ENCODE results near the gene MOSPD3. TPM values are rescaled to one million over a fixed set of nuclear protein-coding genes. Genes with fewer than 3 reads are reported as not detected.
A peak's percentile ranks its signal among the peaks of the same experiment; 100 is the strongest.

MOSPD3 gene
- total and polyA plus RNA-seq, 2 donors (not counting 3 experiments of a cell fraction or from before 2014, with no cell fraction given), result 24.4 to 40.7 TPM

DNA sequence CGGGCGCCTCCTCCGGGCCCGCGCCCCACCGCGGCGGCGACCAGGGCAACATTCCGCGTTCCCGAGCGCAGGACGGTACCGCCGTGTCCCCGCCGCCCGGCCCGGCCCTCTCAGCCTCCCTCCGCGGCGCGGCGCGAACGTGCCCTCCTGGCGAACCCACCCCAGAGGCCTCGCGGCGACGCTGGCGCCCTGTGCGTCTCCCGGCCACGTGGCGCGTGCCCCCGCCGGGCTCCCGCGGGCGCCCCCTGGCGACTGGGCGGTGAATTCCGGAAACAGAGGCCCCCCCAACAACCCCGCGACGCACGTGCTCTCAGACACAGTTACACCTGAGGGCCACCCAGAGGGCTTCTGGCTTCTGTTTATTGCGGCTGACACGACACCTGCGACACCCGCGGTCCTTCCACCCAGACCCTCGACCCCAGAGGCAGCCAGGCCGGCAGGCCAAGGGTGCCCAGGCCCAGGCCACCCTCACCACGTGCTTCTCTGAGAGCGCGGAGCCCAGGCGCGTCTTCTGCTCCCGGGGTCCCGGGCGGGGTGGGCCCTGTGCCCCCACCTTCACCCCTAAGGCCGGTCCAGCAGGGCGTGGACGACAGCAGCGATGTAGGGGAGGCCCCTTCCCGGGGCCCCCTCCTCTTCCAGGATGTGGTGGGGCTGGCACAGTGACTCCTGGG lies 38.5 kb upstream of the MOSPD3 start, which contains the start of gene SAP25:
TSS of gene SAP25 (minus strand) at position 210 of the 671 bp plus-strand sequence. CDS start at position 52, 158 bp downstream.
- BruUV-seq (replicated peaks), result no TSS peak
- TF ChIP-seq POLR2AphosphoS5 (IDR thresholded peaks at IDR 0.05; ENCODE audit: insufficient read depth, low read depth, low read length) (no peak), MYC (IDR thresholded peaks at IDR 0.05; ENCODE audit: low read depth, low read length) (no peak)
- TF ChIP-seq, protein P1, sequence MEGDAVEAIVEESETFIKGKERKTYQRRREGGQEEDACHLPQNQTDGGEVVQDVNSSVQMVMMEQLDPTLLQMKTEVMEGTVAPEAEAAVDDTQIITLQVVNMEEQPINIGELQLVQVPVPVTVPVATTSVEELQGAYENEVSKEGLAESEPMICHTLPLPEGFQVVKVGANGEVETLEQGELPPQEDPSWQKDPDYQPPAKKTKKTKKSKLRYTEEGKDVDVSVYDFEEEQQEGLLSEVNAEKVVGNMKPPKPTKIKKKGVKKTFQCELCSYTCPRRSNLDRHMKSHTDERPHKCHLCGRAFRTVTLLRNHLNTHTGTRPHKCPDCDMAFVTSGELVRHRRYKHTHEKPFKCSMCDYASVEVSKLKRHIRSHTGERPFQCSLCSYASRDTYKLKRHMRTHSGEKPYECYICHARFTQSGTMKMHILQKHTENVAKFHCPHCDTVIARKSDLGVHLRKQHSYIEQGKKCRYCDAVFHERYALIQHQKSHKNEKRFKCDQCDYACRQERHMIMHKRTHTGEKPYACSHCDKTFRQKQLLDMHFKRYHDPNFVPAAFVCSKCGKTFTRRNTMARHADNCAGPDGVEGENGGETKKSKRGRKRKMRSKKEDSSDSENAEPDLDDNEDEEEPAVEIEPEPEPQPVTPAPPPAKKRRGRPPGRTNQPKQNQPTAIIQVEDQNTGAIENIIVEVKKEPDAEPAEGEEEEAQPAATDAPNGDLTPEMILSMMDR (IDR thresholded peaks at IDR 0.05; ENCODE audit: extremely low read depth in 1 of 2, insufficient read depth in 1 of 2, low read depth in 1 of 2, low read length in 2 of 2), result peak in 1 of 2 donors; percentile 7
- FAIRE-seq (no peak), DNase-seq (ENCODE audit: low read depth, low spot score) (no peak)
- Histone ChIP-seq H2AFZ (ENCODE audit: low read depth, low read length) (no peak within 1 kb of the TSS), H3K36me3 (ENCODE audit: control insufficient read depth in 2 of 2, extremely low read depth in 1 of 2, insufficient read depth in 2 of 2, low read length in 2 of 2) (peaks cover 6 to 31% of the 10 kb centered on the region in 2 experiments), H3K9me1 (replicated peaks; ENCODE audit: control insufficient read depth, extremely low read depth, insufficient read depth, low read length) (no peaks in the 10 kb centered on the region), H3K27ac (ENCODE audit: insufficient read depth, low read depth, low read length) (no peak within 1 kb of the TSS), H4K20me1 (replicated peaks; ENCODE audit: control insufficient read depth, extremely low read depth, insufficient read depth, low read length) (no peaks in the 10 kb centered on the region), H3K4me3 (replicated peaks in 1 of 3; ENCODE audit: insufficient read depth in 1 of 3, low read depth in 1 of 3, low read length in 3 of 3) (no peak within 1 kb of the TSS), H3K9ac (replicated peaks; ENCODE audit: extremely low read depth, insufficient read depth, low read length) (no peak within 1 kb of the TSS), H3K27me3 (ENCODE audit: control insufficient read depth in 2 of 2, insufficient read depth in 2 of 2, low read length in 2 of 2) (no peaks in the 10 kb centered on the region), H3K79me2 (ENCODE audit: control insufficient read depth, insufficient read depth, low read length) (no peaks in the 10 kb centered on the region), H3K4me2 (ENCODE audit: insufficient read depth, low read length) (no peak within 1 kb of the TSS), H3K4me1 (ENCODE audit: control insufficient read depth, extremely low read depth, insufficient read depth, low read length) (peaks cover 11% of the 10 kb centered on the region), H3K9me3 (replicated peaks; ENCODE audit: control insufficient read depth, insufficient read depth, low read length) (no peaks in the 10 kb centered on the region)
- ChIA-PET CTCF (no interaction called here), POLR2A (no interaction called here)
- intact Hi-C loops (cut with micrococcal nuclease) (no loop called here), dilution Hi-C loops (cut with MboI; ENCODE audit: extremely low pct_ligation_motif_present, low sequenced_read_pairs) (no loop called here)

Measured in endothelial cell of umbilical vein (primary cell).